Keratinocyte (primary cell): ENCODE results near the gene SIRT4. TPM values are rescaled to one million over a fixed set of nuclear protein-coding genes. Genes with fewer than 3 reads are reported as not detected.

ENCODE experiments used
- DNase-seq: peaks from one replicate; pipeline ENCODE4 v3.0.0-alpha.2; 2011; ENCODE audit warnings: low read depth, missing footprints, low spot score
- FAIRE-seq: peaks from 2 replicates; lab custom pipeline; 2011; peaks lifted over from hg19 to GRCh38; lab: Jason Lieb, UNC
- H2AFZ ChIP-seq: 2 replicates; pipeline ENCODE4 v1.6.0; 2012; ENCODE audit warnings: low read length, control low read depth, inconsistent platforms; ENCODE audit not compliant: control insufficient read depth
- H3K27ac ChIP-seq: 2 replicates; pipeline ENCODE4 v1.5.1; 2011; ENCODE audit warnings: low read length; ENCODE audit not compliant: control insufficient read depth, insufficient read depth
- H3K27me3 ChIP-seq: 3 replicates; pipeline ENCODE4 v1.6.0; 2011; ENCODE audit warnings: low read length; ENCODE audit not compliant: control insufficient read depth, insufficient read depth; ENCODE audit errors: extremely low read depth
- H3K36me3 ChIP-seq, 2 experiments: 2 replicates in 1 of 2; 3 replicates in 1 of 2; pipeline ENCODE4 v1.5.1; 2011; ENCODE audit warnings: low read length in 2 of 2, mild to moderate bottlenecking in 1 of 2; ENCODE audit not compliant: control insufficient read depth in 2 of 2, insufficient read depth in 2 of 2; ENCODE audit errors: extremely low read depth in 1 of 2
- H3K4me1 ChIP-seq: 3 replicates; pipeline ENCODE4 v1.5.1; 2011; ENCODE audit warnings: low read length; ENCODE audit not compliant: control insufficient read depth, insufficient read depth; ENCODE audit errors: extremely low read depth
- H3K4me2 ChIP-seq: 3 replicates; pipeline ENCODE4 v1.6.0; 2011; ENCODE audit warnings: low read depth, low read length; ENCODE audit not compliant: control insufficient read depth, insufficient read depth; ENCODE audit errors: extremely low read depth
- H3K4me3 ChIP-seq, 3 experiments: fragments of 200-600 bp in 1 of 3; sonication (generic) in 1 of 3; 2 replicates in 2 of 3; 3 replicates in 1 of 3; pipeline ENCODE4 v1.5.1; 2011 to 2016; ENCODE audit warnings: low read length in 3 of 3, mild to moderate bottlenecking in 3 of 3, control low read depth in 2 of 3, inconsistent platforms in 1 of 3, low read depth in 1 of 3, mixed read lengths in 1 of 3, mixed run types in 1 of 3, moderate library complexity in 1 of 3; ENCODE audit not compliant: control insufficient read depth in 2 of 3, insufficient read depth in 2 of 3; ENCODE audit errors: extremely low read depth in 1 of 3
- H3K79me2 ChIP-seq: 2 replicates; pipeline ENCODE4 v1.6.0; 2012; ENCODE audit warnings: low read length; ENCODE audit not compliant: control insufficient read depth, insufficient read depth
- H3K9ac ChIP-seq: 3 replicates; pipeline ENCODE4 v1.6.0; 2011; ENCODE audit warnings: low read length; ENCODE audit not compliant: control insufficient read depth, insufficient read depth; ENCODE audit errors: extremely low read depth
- H3K9me1 ChIP-seq: 3 replicates; pipeline ENCODE4 v1.6.0; 2011; ENCODE audit warnings: low read length; ENCODE audit not compliant: control insufficient read depth, insufficient read depth; ENCODE audit errors: extremely low read depth
- H3K9me3 ChIP-seq: 2 replicates; pipeline ENCODE4 v1.5.1; 2012; ENCODE audit warnings: low read depth, low read length; ENCODE audit not compliant: control insufficient read depth
- H4K20me1 ChIP-seq: 3 replicates; pipeline ENCODE4 v1.6.0; 2011; ENCODE audit warnings: low read length; ENCODE audit not compliant: control insufficient read depth, insufficient read depth; ENCODE audit errors: extremely low read depth
- CTCF ChIP-seq, 3 experiments: IDR thresholded peaks in 1 of 3; conservative IDR thresholded peaks in 1 of 3; optimal IDR thresholded peaks in 1 of 3; 2 replicates in 2 of 3; 3 replicates in 1 of 3; pipeline versions ENCODE3 to v1.5.1; 2011; ENCODE audit warnings: low read length in 3 of 3, mild to moderate bottlenecking in 3 of 3, moderate library complexity in 2 of 3, control low read depth in 1 of 3, inconsistent platforms in 1 of 3; ENCODE audit not compliant: insufficient read depth in 2 of 3; ENCODE audit errors: extremely low read depth in 1 of 3
- EZH2 ChIP-seq: IDR thresholded peaks from one replicate; pipeline ENCODE4 v1.6.1; 2012; ENCODE audit warnings: inconsistent platforms, mild to moderate bottlenecking, low read length, moderate library complexity
- dilution Hi-C: fragments of 300-500 bp; cut with MboI; formaldehyde crosslinking; loops from one replicate; pipeline ENCODE4 v1.7.0; 2020; ENCODE audit warnings: low sequenced_read_pairs; ENCODE audit not compliant: extremely low pct_ligation_motif_present
- polyA plus RNA-seq, 5 experiments: library from polyadenylated mRNA; depleted of rRNA in 3 of 5; stranded (reverse) in 3 of 5; stranded (forward) in 1 of 5; unstranded in 1 of 5; fragments of >200 nt; gene quantifications; 1 replicate in 1 of 5; 2 replicates in 3 of 5; 3 replicates in 1 of 5; pipeline versions ENCODE4 v1.2.1 to v1.2.3, GENCODE V29; 2011 to 2012; ENCODE audit warnings: missing spikeins in 2 of 5, low read depth in 1 of 5, low replicate concordance in 1 of 5

Gene SIRT4
- polyA plus RNA-seq, 1 donor (not counting 4 experiments of a cell fraction or from before 2014, with no cell fraction given), result 0.98 TPM

- no peaks in the 10 kb centered on the region for H3K9me3 ChIP-seq
- dilution Hi-C loops, result no loop called here
- no peaks in the 10 kb centered on the region for H3K79me2 ChIP-seq
- H3K9me1 ChIP-seq, result no peaks in the 10 kb centered on the region
- H3K36me3 ChIP-seq, result no peaks in the 10 kb centered on the region
- DNase-seq (no peak), FAIRE-seq (no peak)
- H3K4me2 ChIP-seq, result no peak overlapping the region
- H3K27me3 ChIP-seq, result peaks cover 9% of the 10 kb centered on the region
- H2AFZ ChIP-seq, result no peak overlapping the region
- no peak overlapping the region for H3K9ac ChIP-seq
- H3K27ac ChIP-seq, result no peak overlapping the region
- TF ChIP-seq CTCF (optimal IDR thresholded peaks at IDR 0.05 in 1 of 3, IDR thresholded peaks at IDR 0.05 in 1 of 3, conservative IDR thresholded peaks at IDR 0.05 in 1 of 3; ENCODE audit: extremely low read depth in 1 of 3, insufficient read depth in 2 of 3, low read length in 3 of 3), result no peak
- H4K20me1 ChIP-seq, result no peaks in the 10 kb centered on the region
- H3K4me1 ChIP-seq, result no peaks in the 10 kb centered on the region
- H3K4me3 ChIP-seq, result no peak overlapping the region
These were observed 29.9 kb downstream of the SIRT4 start for GRCh38 chr12:120332041-120332440.

- no peak for FAIRE-seq
- H3K79me2 ChIP-seq, result no peaks in the 10 kb centered on the region
- no peak overlapping the region for H3K4me3 ChIP-seq
- H3K36me3 ChIP-seq, result no peaks in the 10 kb centered on the region
- no peaks in the 10 kb centered on the region for H4K20me1 ChIP-seq
- DNase-seq, result no peak
- dilution Hi-C loops, result no loop called here
- H3K9me1 ChIP-seq, result no peaks in the 10 kb centered on the region
- no peak overlapping the region for H3K9ac ChIP-seq
- TF ChIP-seq CTCF (optimal IDR thresholded peaks at IDR 0.05 in 1 of 3, IDR thresholded peaks at IDR 0.05 in 1 of 3, conservative IDR thresholded peaks at IDR 0.05 in 1 of 3; ENCODE audit: extremely low read depth in 1 of 3, insufficient read depth in 2 of 3, low read length in 3 of 3) (no peak), EZH2 (no peak)
- H3K9me3 ChIP-seq, result no peaks in the 10 kb centered on the region
- no peak overlapping the region for H3K27ac ChIP-seq
- peaks cover 9% of the 10 kb centered on the region for H3K27me3 ChIP-seq
- H2AFZ ChIP-seq, result no peak overlapping the region
- H3K4me2 ChIP-seq, result no peak overlapping the region
- H3K4me1 ChIP-seq, result no peaks in the 10 kb centered on the region
These were observed 30.4 kb downstream of the SIRT4 start for GRCh38 chr12:120332523-120332922.
